Breast epithelium (tissue), 4 donors: ENCODE data around the gene B3GNT7. TPM values are rescaled to one million over a fixed set of nuclear protein-coding genes. Genes with fewer than 3 reads are reported as not detected.

Experiments used
- DNase-seq, 2 donors: peaks; one replicate each; pipeline ENCODE4 v3.0.0-alpha.2; 2019; ENCODE audit warnings: low spot score in 2 of 2
- H3K27ac ChIP-seq, 2 donors: fragments of 200-600 bp; sonication (generic) in 1 of 2; one replicate each; pipeline ENCODE4 v1.5.1; 2016 to 2019; ENCODE audit warnings: mild to moderate bottlenecking in 1 of 2
- H3K27me3 ChIP-seq, 2 donors: fragments of 200-600 bp; sonication (generic) in 1 of 2; one replicate each; pipeline versions ENCODE4 v1.5.1 to v1.6.0; 2017 to 2019; ENCODE audit warnings: control low read depth in 1 of 2, mild to moderate bottlenecking in 1 of 2
- H3K36me3 ChIP-seq: fragments of 200-600 bp; one replicate; pipeline ENCODE4 v1.5.1; 2019
- H3K4me1 ChIP-seq, 2 donors: fragments of 200-600 bp; sonication (generic); one replicate each; pipeline ENCODE4 v1.5.1; 2016 to 2019; ENCODE audit warnings: control low read depth in 1 of 2
- H3K4me3 ChIP-seq, 3 donors: fragments of 200-600 bp; sonication (generic); 1 replicate in 2 of 3; 2 replicates in 1 of 3; pipeline ENCODE4 v1.5.1; 2016 to 2019; ENCODE audit warnings: mild to moderate bottlenecking in 3 of 3, moderate library complexity in 2 of 3
- H3K9me3 ChIP-seq, 2 donors: fragments of 200-600 bp; sonication (generic) in 1 of 2; one replicate each; pipeline ENCODE4 v1.5.1; 2016 to 2019; ENCODE audit warnings: control low read depth in 1 of 2
- CTCF ChIP-seq, 3 donors: fragments of 450-650 bp; IDR thresholded peaks; one replicate each; pipeline ENCODE4 v1.5.1; 2016 to 2017; ENCODE audit warnings: antibody characterized with exemption in 3 of 3, mild to moderate bottlenecking in 3 of 3, moderate library complexity in 3 of 3
- POLR2A ChIP-seq: fragments of 450-650 bp; IDR thresholded peaks from one replicate; pipeline ENCODE4 v1.6.1; 2016; ENCODE audit warnings: antibody characterized with exemption, mild to moderate bottlenecking, moderate library complexity
- POLR2AphosphoS5 ChIP-seq, 3 donors: sonication (generic); formaldehyde crosslinking; IDR thresholded peaks; one replicate each; pipeline ENCODE4 v1.6.1; 2017; ENCODE audit warnings: antibody characterized with exemption in 3 of 3
- intact Hi-C: fragments of 100-400 bp; cut with DNase I; formaldehyde crosslinking; loops from one replicate; pipeline ENCODE4 v1.15.1; 2023; ENCODE audit warnings: low total_unique reads
- total RNA-seq, 3 donors: library from RNA; depleted of rRNA; stranded (reverse); fragments of >200 nt; gene quantifications; one replicate each; pipeline ENCODE4 v1.1.0, GENCODE V29; 2016

B3GNT7 gene
- total RNA-seq, 3 donors from 2014 or later: 1.3 to 5.3 (median 2.3) TPM

DNA sequence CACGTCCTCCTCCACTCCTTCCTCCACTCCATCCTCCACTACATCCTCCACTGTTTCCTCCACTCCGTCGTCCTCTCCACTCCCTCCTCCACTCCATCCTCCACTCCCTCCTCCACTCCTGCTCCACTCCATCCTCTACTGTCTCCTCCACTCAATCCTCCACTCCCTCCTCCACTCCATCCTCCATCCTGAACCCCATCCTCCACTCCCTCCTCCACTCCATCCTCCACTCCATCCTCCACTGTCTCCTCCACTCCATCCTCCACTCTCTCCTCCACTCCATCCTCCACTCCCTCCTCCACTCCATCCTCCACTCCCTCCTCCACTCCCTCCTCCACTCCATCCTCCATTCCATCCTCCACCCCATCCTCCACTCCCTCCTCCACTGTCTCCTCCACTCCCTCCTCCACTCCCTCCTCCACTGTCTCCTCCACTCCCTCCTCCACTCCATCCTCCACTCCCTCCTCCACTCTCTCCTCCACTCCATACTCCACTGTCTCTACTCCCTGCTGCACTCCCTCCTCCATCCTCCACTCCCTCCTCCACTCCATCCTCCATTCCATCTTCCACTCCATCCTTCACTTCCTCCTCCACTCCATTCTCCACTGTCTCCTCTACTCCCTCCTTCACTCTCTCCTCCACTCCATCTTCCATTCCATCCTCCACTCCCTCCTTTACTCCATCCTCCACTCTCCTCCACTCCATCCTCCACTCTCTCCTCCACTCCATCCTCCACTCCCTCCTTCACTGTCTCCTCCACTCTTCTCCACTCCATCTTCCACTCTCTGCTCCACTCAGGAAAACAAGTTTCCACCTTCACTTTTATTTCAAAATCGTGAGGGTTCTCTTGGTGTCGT is 14.3 kb upstream of the B3GNT7 start:
- Histone ChIP-seq H3K27me3 (no peaks in the 10 kb centered on the region), H3K36me3 (no peaks in the 10 kb centered on the region)
- intact Hi-C loops: no loop called here

GRCh38 chr2:231382116-231382515 is 13.4 kb upstream of the B3GNT7 start:
- Histone ChIP-seq H3K4me1 (no peaks in the 10 kb centered on the region), H3K4me3 (no peak overlapping the region), H3K36me3 (no peaks in the 10 kb centered on the region), H3K27me3 (no peaks in the 10 kb centered on the region), H3K9me3 (no peaks in the 10 kb centered on the region), H3K27ac (no peak overlapping the region)
- TF ChIP-seq POLR2AphosphoS5 (IDR thresholded peaks at IDR 0.05) (no peak), POLR2A (no peak)
- intact Hi-C loops: no loop called here
- DNase-seq: no peak

More for the DNA sequence above, 14.3 kb upstream of the B3GNT7 start:
- H3K4me1 ChIP-seq: no peaks in the 10 kb centered on the region
- H3K4me3 ChIP-seq: no peak overlapping the region
- no peak overlapping the region for H3K27ac ChIP-seq
- no peak for TF ChIP-seq CTCF (IDR thresholded peaks at IDR 0.05)
- TF ChIP-seq POLR2AphosphoS5 (IDR thresholded peaks at IDR 0.05): no peak
- TF ChIP-seq POLR2A: no peak
- H3K9me3 ChIP-seq: no peaks in the 10 kb centered on the region
- no peak for DNase-seq

DNA sequence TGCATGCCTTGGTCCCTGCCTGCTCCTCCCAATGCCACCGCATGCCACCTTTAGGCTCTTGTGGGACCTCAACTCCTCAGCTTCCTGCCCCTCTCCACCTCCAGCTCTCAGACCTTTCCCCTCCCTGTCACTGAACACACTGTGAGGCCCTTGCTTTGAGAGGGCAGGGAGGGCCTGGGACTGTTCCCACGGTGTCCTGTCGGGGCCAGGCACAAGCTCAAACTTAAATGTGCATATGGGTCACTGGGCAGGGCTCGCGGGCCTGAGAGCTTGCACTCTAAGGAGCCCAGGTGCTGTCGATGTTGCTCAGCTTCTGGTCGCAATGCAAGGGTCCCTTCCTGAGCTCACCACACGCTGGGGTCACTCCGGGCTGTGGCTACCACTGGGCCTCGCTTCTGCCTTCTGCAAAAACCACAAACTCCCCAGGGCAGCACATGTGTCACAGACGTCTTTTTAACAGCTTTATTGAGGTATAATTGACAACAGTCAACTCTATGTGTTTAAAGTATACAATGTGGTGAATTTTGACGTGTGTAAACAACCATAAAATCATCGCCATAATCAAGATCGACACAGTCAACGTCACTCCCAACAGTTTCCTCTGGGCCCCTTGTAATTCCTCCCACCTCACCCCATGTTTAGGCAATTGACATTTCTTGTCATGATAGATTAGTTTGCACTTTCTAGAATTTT is 11.9 kb upstream of the B3GNT7 start:
- intact Hi-C loops: no loop called here
- no peak for DNase-seq
- no peaks in the 10 kb centered on the region for H3K4me1 ChIP-seq
- no peaks in the 10 kb centered on the region for H3K9me3 ChIP-seq
- TF ChIP-seq POLR2AphosphoS5 (IDR thresholded peaks at IDR 0.05): no peak
- no peak for TF ChIP-seq CTCF (IDR thresholded peaks at IDR 0.05)
- TF ChIP-seq POLR2A: no peak
- H3K27me3 ChIP-seq: no peaks in the 10 kb centered on the region
- no peak overlapping the region for H3K4me3 ChIP-seq
- no peaks in the 10 kb centered on the region for H3K36me3 ChIP-seq
- no peak overlapping the region for H3K27ac ChIP-seq

DNA sequence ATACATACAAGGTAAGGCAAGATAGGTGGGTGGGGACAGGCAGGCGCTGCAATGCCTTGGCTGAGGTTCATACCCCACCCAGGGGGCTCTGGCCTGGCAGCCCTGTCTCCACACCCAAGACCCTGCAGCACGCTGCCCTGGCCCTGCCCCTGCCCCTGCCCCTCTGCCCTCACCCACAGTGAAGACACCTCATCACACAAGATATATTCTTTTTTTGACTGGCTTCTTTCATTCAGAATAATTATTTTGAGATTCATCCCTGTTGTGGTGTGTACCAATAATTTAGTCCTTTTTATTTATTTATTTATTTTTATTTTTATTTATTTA is 11.4 kb upstream of the B3GNT7 start:
- intact Hi-C loops: no loop called here
- H3K4me1 ChIP-seq: no peaks in the 10 kb centered on the region
- no peaks in the 10 kb centered on the region for H3K36me3 ChIP-seq
- H3K9me3 ChIP-seq: no peaks in the 10 kb centered on the region
- H3K4me3 ChIP-seq: no peak overlapping the region
- no peaks in the 10 kb centered on the region for H3K27me3 ChIP-seq
- no peak for DNase-seq
- H3K27ac ChIP-seq: no peak overlapping the region
- no peak for TF ChIP-seq POLR2AphosphoS5 (IDR thresholded peaks at IDR 0.05)
- TF ChIP-seq POLR2A: no peak
- TF ChIP-seq CTCF (IDR thresholded peaks at IDR 0.05): no peak

DNA sequence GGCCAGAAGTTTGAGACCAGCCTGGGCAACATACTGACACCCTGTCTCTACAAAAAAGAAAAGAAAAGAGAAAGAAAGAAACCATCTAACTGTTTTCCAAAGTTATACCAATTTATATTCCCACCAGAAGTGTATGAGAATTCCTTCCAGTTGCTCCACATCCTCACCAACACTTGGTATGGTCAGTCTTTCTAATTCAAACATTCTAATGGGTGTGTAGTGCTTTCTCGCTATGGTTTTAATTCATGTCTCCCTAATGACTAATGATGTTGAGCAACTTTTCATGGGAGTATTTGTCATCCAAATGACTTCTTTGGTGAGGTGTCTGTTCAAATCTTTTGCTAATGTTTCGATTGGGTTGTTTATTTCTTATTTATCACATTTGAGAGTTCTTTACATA is 10.5 kb upstream of the B3GNT7 start:
- Histone ChIP-seq H3K27me3 (no peaks in the 10 kb centered on the region), H3K9me3 (no peaks in the 10 kb centered on the region), H3K27ac (no peak overlapping the region), H3K36me3 (no peaks in the 10 kb centered on the region), H3K4me3 (no peak overlapping the region), H3K4me1 (no peaks in the 10 kb centered on the region)
- DNase-seq: no peak
- intact Hi-C loops: no loop called here
- TF ChIP-seq POLR2AphosphoS5 (IDR thresholded peaks at IDR 0.05): no peak
- no peak for TF ChIP-seq POLR2A
- TF ChIP-seq CTCF (IDR thresholded peaks at IDR 0.05): no peak
